Left lung (tissue), 10 donors: ENCODE results near the gene TEX26. TPM values are rescaled to one million over a fixed set of nuclear protein-coding genes. Genes with fewer than 3 reads are reported as not detected.

Source experiments
- ATAC-seq: fragments of 200-7000 bp; cut with Tn5 transposase; one replicate; pipeline ENCODE4 v1.9.1; 2020; ENCODE audit warnings: moderate library complexity
- DNase-seq, 4 donors: peaks; one replicate each; pipeline ENCODE4 v3.0.0-alpha.2; 2013 to 2020
- H3K27ac ChIP-seq, 2 donors: fragments of 200-600 bp; sonication (generic) in 1 of 2; one replicate each; pipeline versions ENCODE4 v1.5.0 to v1.8.0; 2020 to 2021
- H3K27me3 ChIP-seq, 2 donors: fragments of 200-600 bp; sonication (generic) in 1 of 2; one replicate each; pipeline versions ENCODE4 v1.5.0 to v1.8.0; 2020 to 2021
- H3K36me3 ChIP-seq, 2 donors: fragments of 200-600 bp; sonication (generic) in 1 of 2; one replicate each; pipeline versions ENCODE4 v1.5.0 to v1.8.0; 2020 to 2021
- H3K4me1 ChIP-seq, 2 donors: fragments of 200-600 bp; one replicate each; pipeline ENCODE4 v1.8.0; 2021
- H3K4me3 ChIP-seq, 2 donors: fragments of 200-600 bp; sonication (generic) in 1 of 2; one replicate each; pipeline versions ENCODE4 v1.5.0 to v1.8.0; 2020 to 2021; ENCODE audit warnings: mild to moderate bottlenecking in 1 of 2
- H3K9me3 ChIP-seq, 2 donors: fragments of 200-600 bp; sonication (generic) in 1 of 2; one replicate each; pipeline versions ENCODE4 v1.5.0 to v1.8.0; 2020 to 2021
- CTCF ChIP-seq, 2 donors: fragments of 200-600 bp; sonication (generic) in 1 of 2; IDR thresholded peaks; one replicate each; pipeline versions ENCODE4 v1.5.0 to v1.8.0; 2021; ENCODE audit warnings: antibody characterized with exemption in 2 of 2
- intact Hi-C, 2 donors: fragments of 100-400 bp; cut with DNase I; formaldehyde crosslinking; loops; one replicate each; pipeline versions ENCODE4 v1.11.2 to v1.14.2; 2022
- polyA plus RNA-seq, 6 donors: library from polyadenylated mRNA; unstranded; fragments of 120-200 nt; gene quantifications; one replicate each; pipeline ENCODE4 v1.2.1, GENCODE V29; 2013; ENCODE audit not compliant: insufficient read length in 6 of 6
- total RNA-seq, 2 donors: library from RNA; stranded (reverse); fragmentation: NEBNext Ultra II Directional; extraction: Animal tissue kit (Norgen Biotek cat#: 25700); gene quantifications; one replicate each; pipeline ENCODE4 v1.2.1, GENCODE V29; 2021
- donor health status: DM: no; HTN: yes; CAD: no.
- donor health status: DM: no; HTN: no; CAD: no.

The TEX26 gene
- total and polyA plus RNA-seq, 8 donors, result 0.47 to 2.4 (median 0.93) TPM; not detected in 1

GRCh38 chr13:30934803-30935202, 2.3 kb downstream of the TEX26 start:
- peaks cover 0 to 27% of the 10 kb centered on the region in 2 donors for H3K27me3 ChIP-seq
- DNase-seq (no peak), ATAC-seq (no peak)
- H3K4me1 ChIP-seq, result no peaks in the 10 kb centered on the region
- H3K27ac ChIP-seq, result no peak overlapping the region
- H3K4me3 ChIP-seq, result no peak overlapping the region
- TF ChIP-seq CTCF (IDR thresholded peaks at IDR 0.05), result no peak
- intact Hi-C loops, result no loop called here
- no peaks in the 10 kb centered on the region for H3K36me3 ChIP-seq
- no peaks in the 10 kb centered on the region for H3K9me3 ChIP-seq

- no peak overlapping the region for H3K27ac ChIP-seq
- H3K9me3 ChIP-seq, result no peaks in the 10 kb centered on the region
- no peaks in the 10 kb centered on the region for H3K36me3 ChIP-seq
- DNase-seq (no peak), ATAC-seq (no peak)
- intact Hi-C loops, result no loop called here
- no peak for TF ChIP-seq CTCF (IDR thresholded peaks at IDR 0.05)
- peaks cover 0 to 27% of the 10 kb centered on the region in 2 donors for H3K27me3 ChIP-seq
- no peak overlapping the region for H3K4me3 ChIP-seq
- no peaks in the 10 kb centered on the region for H3K4me1 ChIP-seq
Observed at GRCh38 chr13:30936971-30937370, 4.5 kb downstream of the TEX26 start.

- no peaks in the 10 kb centered on the region for H3K4me1 ChIP-seq
- ATAC-seq (no peak), DNase-seq (no peak)
- H3K27ac ChIP-seq, result no peak overlapping the region
- TF ChIP-seq CTCF (IDR thresholded peaks at IDR 0.05), result no peak
- no peaks in the 10 kb centered on the region for H3K27me3 ChIP-seq
- H3K36me3 ChIP-seq, result no peaks in the 10 kb centered on the region
- intact Hi-C loops, result no loop called here
- no peaks in the 10 kb centered on the region for H3K9me3 ChIP-seq
- H3K4me3 ChIP-seq, result no peak overlapping the region
Observed at GRCh38 chr13:30943881-30944280, 11.4 kb downstream of the TEX26 start.

- TF ChIP-seq CTCF (IDR thresholded peaks at IDR 0.05), result no peak
- H3K4me1 ChIP-seq, result no peaks in the 10 kb centered on the region
- peaks cover 0 to 4% of the 10 kb centered on the region in 2 donors for H3K27me3 ChIP-seq
- ATAC-seq (peak; percentile 62), DNase-seq (no peak)
- H3K27ac ChIP-seq, result no peak overlapping the region
- no peak overlapping the region for H3K4me3 ChIP-seq
- H3K36me3 ChIP-seq, result no peaks in the 10 kb centered on the region
- intact Hi-C loops, result no loop called here
- H3K9me3 ChIP-seq, result peaks cover 0 to 8% of the 10 kb centered on the region in 2 donors
Observed at GRCh38 chr13:30957258-30957943, 24.9 kb downstream of the TEX26 start.

GRCh38 chr13:30959678-30960077, 27.2 kb downstream of the TEX26 start:
- ATAC-seq (no peak), DNase-seq (no peak)
- intact Hi-C loops, result no loop called here
- no peak for TF ChIP-seq CTCF (IDR thresholded peaks at IDR 0.05)
- Histone ChIP-seq H3K4me1 (no peaks in the 10 kb centered on the region), H3K4me3 (no peak overlapping the region), H3K27me3 (no peaks in the 10 kb centered on the region), H3K36me3 (no peaks in the 10 kb centered on the region), H3K9me3 (peaks cover 0 to 8% of the 10 kb centered on the region in 2 donors), H3K27ac (no peak overlapping the region)
